ENCODE results near the gene DUSP7. TPM values are rescaled to one million over a fixed set of nuclear protein-coding genes. Genes with fewer than 3 reads are reported as not detected.
A peak's percentile ranks its signal among the peaks of the same experiment; 100 is the strongest.

Gene DUSP7
- total RNA-seq, 1 experiment from 2014 or later, result 13.1 TPM

DNA sequence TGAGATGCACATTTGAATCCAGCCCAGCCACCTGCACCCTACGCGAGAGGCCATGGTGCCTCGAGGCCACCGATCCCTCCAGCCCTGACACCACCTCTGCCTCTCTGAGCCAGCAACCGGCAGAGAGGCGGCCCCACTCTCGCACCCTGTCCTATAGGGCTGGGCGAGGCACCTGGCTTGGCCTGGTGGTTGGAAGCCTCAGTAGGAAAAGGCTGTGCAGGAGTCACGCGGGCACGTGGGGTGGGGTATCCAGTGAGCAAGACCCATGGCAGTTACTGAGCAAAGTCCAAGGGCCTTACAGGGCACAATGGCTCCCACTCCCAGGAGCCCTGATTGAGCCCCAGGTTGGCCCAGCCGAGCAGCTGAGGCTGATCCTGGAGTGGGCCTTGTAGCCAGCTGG lies 12.4 kb upstream of the DUSP7 start:
- in situ Hi-C loops (cut with HindIII; ENCODE audit: low pct_unique_long_range_greater_than_20kb, low sequenced_read_pairs), result no loop called here
- Histone ChIP-seq H3K4me3 (ENCODE audit: low read depth in 2 of 2, low read length in 2 of 2) (no peak overlapping the region), H3K27me3 (ENCODE audit: control insufficient read depth, insufficient read depth, low read length) (no peaks in the 10 kb centered on the region), H3K36me3 (ENCODE audit: control insufficient read depth, insufficient read depth, low read length) (no peaks in the 10 kb centered on the region), H3K4me1 (ENCODE audit: control insufficient read depth, insufficient read depth, low read length) (no peaks in the 10 kb centered on the region), H3K27ac (ENCODE audit: low read length) (no peak overlapping the region), H3K9me3 (ENCODE audit: control insufficient read depth, insufficient read depth, low read depth, low read length) (no peaks in the 10 kb centered on the region)
- TF ChIP-seq SIN3A (IDR thresholded peaks at IDR 0.05; ENCODE audit: borderline replicate concordance, insufficient read depth, low read depth, low read length), result no peak
- TF ChIP-seq CTCF (IDR thresholded peaks at IDR 0.05), result no peak
- no peak for TF ChIP-seq REST (IDR thresholded peaks at IDR 0.05; ENCODE audit: insufficient read depth in 1 of 2, low read depth in 2 of 2, low read length in 1 of 2)
- TF ChIP-seq TCF7L2 (IDR thresholded peaks at IDR 0.05; ENCODE audit: low read depth, low read length), result no peak
- TF ChIP-seq POLR2AphosphoS5 (IDR thresholded peaks at IDR 0.05; ENCODE audit: low read depth, low read length), result no peak
- POLR2A ChIA-PET, result no interaction called here
- BruUV-seq (replicated peaks), result no TSS peak
- ATAC-seq, result 0 out of 2 replicates have a peak, but pooled peaks have one; percentile 11
- DNase-seq (ENCODE audit: low read depth, low spot score), result no peak
- intact Hi-C loops (cut with micrococcal nuclease; ENCODE audit: unreplicated experiment), result no loop called here
- CTCF ChIA-PET, result no interaction called here

DNA sequence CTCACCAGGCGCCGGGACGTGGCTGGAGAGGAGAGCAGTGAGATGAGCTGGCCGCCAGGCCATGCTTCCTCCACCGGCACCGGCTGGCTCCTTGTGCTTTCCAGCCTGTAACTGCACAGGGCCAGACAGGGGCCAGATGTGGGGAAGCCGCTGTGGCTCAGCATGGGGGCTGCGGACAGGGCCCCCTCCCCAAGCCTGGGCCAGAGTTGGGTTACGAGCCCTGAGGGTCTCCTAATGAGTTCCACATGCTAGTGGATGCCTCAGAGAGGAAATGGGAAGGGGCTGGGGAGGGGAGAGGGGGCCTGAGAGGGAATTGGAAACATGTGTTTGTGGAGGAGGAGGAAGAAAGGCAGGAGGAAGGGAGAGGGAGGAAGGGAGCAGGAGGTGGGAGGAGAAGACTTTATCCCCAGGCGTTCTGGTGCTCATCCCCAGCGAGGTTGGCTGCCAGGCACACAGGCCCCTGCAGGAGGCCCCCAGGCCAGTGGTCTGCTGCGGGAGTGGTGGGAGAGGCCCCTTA lies 11.7 kb upstream of the DUSP7 start:
- H3K36me3 ChIP-seq (ENCODE audit: control insufficient read depth, insufficient read depth, low read length), result no peaks in the 10 kb centered on the region
- no peaks in the 10 kb centered on the region for H3K9me3 ChIP-seq (ENCODE audit: control insufficient read depth, insufficient read depth, low read depth, low read length)
- DNase-seq (ENCODE audit: low read depth, low spot score) (no peak), ATAC-seq (no peak)
- intact Hi-C loops (cut with micrococcal nuclease; ENCODE audit: unreplicated experiment), result no loop called here
- no peak overlapping the region for H3K27ac ChIP-seq (ENCODE audit: low read length)
- CTCF ChIA-PET, result interaction anchor here (0.5 kb wide), 1 partner anchor 11 kb away, joined by 5 read pairs; no protein-coding TSS in a partner anchor
- no peak for TF ChIP-seq REST (IDR thresholded peaks at IDR 0.05; ENCODE audit: insufficient read depth in 1 of 2, low read depth in 2 of 2, low read length in 1 of 2)
- TF ChIP-seq TCF7L2 (IDR thresholded peaks at IDR 0.05; ENCODE audit: low read depth, low read length), result no peak
- no peak for TF ChIP-seq POLR2AphosphoS5 (IDR thresholded peaks at IDR 0.05; ENCODE audit: low read depth, low read length)
- no peak for TF ChIP-seq SIN3A (IDR thresholded peaks at IDR 0.05; ENCODE audit: borderline replicate concordance, insufficient read depth, low read depth, low read length)
- TF ChIP-seq CTCF (IDR thresholded peaks at IDR 0.05), result no peak
- H3K27me3 ChIP-seq (ENCODE audit: control insufficient read depth, insufficient read depth, low read length), result no peaks in the 10 kb centered on the region
- BruUV-seq (replicated peaks), result no TSS peak
- no peaks in the 10 kb centered on the region for H3K4me1 ChIP-seq (ENCODE audit: control insufficient read depth, insufficient read depth, low read length)
- H3K4me3 ChIP-seq (ENCODE audit: low read depth in 2 of 2, low read length in 2 of 2), result no peak overlapping the region
- POLR2A ChIA-PET, result no interaction called here
- in situ Hi-C loops (cut with HindIII; ENCODE audit: low pct_unique_long_range_greater_than_20kb, low sequenced_read_pairs), result no loop called here
